NCI-H748 treated with DMSO at 0.1 percent for 48 hours (cell line): Measurements from ENCODE around the gene ETNK2.
A peak's percentile ranks its signal among the peaks of the same experiment; 100 is the strongest.

Source experiments
- DNase-seq: peaks from one replicate; lab custom pipeline; 2025; lab: John Stamatoyannopoulos, UW

ETNK2 gene

DNA sequence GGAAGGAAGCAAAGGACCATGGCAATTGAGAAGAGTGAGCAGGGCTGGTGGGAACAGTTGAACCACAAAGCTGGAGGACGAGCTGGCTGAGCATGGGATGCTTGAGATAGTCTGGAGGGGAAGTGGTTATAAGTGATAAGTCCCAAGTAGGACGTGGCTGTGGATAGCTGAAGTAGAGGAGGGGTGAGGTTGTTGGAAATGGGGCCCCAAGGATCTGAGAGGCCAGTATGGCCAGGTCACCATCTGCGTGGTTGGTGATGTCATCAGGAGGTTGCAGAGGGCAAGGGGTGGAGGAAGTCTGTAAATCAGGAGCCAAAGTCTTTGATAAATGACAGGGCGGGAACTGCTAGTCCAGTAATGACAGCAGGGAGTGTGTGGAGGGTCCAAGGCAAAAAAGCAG is 25.3 kb upstream of the ETNK2 start:
- DNase-seq, result no peak

DNA sequence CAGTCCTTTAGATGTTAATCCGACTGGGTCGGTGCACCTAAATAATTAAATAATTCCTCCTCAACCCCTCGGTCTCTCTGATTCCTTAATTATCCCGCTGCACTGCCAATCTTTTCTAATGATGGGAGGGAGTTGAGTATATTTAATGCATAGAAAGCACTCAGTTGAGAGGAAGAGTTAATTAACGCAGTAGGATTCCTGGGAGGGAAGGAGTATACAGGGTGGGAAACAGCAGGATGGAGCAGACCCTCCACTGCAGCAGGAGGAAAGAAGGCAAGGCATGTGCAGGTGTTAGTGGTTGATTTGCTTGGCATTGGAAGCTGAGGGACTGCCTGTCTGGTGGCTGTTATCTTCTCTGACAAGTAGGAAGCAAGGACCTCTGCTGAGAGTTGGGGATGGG is 24.2 kb upstream of the ETNK2 start:
- no peak for DNase-seq

DNA sequence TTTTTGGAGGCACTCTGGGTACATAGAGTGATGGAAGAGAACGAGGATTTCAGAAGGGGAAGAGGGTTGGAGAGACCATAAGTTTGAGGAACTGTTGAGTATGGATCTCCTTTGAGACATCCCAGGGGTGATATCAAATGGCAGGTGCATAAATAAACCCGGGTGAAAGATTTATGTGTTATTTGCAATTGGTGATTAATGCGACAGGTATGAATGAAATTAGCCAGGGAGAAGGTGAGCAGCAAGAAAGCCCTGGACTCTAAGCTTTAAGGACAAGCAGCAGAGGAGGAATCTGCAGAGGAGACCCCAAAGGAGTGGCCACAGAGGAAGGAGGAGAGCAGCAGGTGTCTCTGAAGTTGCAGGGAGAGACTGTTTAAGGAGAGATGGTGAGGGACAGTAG is 23.1 kb upstream of the ETNK2 start:
- no peak for DNase-seq

DNA sequence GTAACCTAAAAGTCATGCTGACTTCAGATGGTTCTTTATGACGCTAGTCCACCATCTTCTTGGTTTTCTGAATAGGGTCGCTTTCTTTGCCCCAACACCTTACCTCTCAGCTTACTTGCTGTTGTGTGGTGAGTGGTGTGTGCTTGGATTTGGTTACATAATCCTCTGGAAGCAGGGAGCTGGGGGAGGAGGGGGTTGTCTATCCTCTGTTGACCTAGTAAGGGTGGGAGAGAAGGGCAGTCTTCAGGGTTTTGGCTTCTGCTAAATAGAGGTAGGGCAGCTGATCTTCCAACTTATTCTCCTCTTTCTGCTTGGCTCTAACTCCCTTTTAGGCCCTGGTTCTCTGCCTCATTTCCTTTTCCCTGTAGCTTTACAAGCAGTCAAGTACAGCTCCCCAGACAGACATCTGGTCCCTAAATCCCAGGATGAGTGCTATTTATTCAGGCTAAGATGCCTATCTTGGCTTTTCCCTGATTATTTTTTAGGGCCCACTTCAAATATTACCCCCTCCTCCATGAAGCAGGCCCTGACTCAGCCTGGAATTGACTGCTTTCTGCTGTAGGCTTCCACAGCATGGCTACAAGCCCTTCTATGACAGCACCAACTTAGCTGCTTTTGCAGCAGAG is 20.7 kb upstream of the ETNK2 start:
- no peak for DNase-seq

DNA sequence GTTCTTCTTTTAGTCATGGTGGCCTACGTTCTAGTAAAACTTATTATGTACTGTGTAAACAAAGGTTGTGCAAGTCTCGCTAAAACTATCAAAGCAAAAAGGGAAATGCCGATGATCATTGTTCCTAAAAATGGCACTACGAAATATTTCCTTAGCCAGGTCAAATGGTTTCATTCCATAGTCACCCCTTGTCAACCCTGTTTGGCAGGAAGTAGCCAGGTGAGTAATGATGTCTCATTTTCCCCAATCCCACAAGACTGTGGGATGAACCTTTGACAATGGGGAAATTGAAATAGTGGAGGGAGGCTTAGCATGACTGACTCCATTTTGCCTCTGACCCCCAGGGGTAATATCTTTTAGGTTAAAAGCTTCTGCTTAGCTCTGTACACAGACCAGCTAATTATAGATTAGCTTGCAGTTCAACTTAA is 19.9 kb upstream of the ETNK2 start:
- no peak for DNase-seq

DNA sequence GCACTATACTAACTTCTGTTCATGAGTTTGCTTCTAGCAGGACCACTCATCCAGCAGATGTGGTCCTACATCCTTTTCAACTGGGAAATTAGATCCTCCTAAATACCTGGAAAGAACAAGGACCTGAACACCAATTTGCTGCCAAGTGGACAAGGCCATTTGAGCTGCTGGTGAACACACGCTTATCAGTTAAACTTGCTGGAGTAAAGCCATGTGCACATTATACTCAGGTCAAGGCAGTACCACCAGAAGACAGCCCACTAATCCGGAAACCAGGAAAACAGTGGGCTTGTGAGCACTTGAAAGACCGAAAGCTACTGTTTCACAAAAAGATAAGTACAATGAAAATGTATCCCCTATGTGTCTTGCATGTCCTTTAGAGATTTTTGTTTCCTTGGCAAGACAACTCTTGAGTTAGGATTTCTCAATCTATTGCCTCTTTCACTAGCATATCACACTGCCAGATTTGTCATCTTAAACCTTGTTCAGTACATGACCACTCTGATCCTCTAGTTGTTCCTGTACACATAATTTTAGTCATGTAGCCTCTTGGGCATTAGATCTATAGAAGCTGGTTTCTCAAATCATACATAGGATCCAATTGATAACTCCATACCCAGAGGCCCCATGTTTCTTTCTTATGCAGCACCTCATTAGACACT is 18.8 kb upstream of the ETNK2 start:
- no peak for DNase-seq

DNA sequence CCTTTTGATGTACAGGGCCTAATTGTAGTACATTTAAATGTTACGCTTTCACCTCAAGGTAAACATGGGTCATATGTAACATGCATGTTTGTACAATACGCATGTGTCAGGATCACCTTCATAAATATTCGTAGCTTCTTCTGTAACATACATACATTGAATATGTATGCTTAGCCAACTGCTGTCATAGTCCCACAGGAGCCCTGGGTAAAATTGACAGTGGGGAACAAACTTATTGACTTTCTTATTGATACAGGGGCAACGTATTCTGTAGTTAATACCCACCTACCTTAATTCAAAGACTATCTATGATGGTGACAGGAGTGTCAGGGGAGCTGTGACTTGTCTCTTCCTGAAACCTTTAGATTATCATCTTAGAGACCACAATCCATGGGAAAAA is 18.0 kb upstream of the ETNK2 start:
- no peak for DNase-seq

DNA sequence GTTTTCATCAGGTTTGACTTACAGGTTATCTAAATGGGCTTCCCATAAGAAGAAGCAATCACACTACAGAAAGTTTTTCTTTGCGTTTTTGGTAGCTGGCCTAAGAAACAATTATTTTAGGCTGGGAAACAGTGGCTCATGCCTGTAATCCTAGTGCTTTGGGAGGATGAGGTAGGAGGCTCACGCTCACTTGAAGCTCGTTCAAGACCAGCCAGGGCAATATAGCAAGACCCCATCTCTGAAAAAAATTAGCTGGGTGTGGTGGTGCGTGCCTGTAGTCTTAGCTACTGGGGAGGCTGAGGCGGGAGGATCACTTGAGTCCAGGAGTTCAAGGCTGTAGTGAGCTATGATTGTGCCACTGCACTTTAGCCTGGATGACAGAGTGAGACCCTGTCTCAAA is 15.9 kb upstream of the ETNK2 start:
- DNase-seq, result no peak

DNA sequence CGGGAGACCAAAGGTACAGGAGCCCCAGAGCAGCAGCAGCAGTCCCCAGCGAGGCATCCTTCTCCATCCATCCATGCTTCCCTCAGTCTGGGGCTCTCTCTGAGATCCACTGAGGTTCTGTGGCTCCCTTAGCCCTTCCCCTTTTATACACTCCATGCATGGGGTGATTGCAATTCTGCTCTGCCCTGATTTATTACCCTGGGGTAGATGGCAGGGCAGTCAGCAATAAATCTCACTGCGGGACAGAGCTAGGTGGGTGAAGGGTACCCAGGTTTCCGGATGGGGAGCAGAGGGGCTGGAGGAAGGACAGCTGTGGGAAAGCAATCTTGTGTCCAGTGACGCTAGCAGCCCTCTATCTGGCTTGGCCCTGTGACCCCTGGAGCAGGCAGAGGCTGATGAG is 14.4 kb upstream of the ETNK2 start, which contains the start of gene REN:
Gene REN, minus strand, starts transcription at position 119 of the 400 bp plus-strand sequence. Its CDS starts 44 bp downstream, at position 75.
- no peak for DNase-seq

DNA sequence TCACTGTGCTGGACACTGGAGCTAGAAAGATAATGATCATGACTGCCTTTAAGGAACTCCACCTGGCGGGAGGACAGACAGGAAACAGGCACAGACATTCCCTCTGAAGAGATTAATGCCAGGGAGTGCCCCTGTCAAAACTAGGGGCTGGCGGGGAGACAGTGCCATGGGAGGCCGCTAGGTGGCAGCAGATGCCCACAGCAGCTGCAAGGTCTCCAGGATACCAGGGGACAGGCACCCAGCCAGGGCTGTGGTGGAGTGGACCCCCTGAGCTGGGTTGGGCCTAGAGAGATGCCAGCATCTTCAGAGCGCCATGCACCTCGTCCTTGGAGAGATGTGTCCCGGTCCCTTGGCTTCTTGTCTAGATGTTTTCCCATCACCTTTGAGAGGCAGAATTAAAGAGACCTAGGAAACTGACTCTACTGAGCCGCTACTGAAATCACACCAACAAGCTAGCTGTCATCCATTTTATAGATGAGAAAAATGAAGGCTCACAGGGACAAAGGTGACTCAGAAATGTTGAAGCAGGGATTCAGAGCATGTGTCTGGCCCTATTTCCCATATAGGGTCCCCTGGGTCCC is 10.7 kb upstream of the ETNK2 start:
- DNase-seq, result peak; percentile 45

DNA sequence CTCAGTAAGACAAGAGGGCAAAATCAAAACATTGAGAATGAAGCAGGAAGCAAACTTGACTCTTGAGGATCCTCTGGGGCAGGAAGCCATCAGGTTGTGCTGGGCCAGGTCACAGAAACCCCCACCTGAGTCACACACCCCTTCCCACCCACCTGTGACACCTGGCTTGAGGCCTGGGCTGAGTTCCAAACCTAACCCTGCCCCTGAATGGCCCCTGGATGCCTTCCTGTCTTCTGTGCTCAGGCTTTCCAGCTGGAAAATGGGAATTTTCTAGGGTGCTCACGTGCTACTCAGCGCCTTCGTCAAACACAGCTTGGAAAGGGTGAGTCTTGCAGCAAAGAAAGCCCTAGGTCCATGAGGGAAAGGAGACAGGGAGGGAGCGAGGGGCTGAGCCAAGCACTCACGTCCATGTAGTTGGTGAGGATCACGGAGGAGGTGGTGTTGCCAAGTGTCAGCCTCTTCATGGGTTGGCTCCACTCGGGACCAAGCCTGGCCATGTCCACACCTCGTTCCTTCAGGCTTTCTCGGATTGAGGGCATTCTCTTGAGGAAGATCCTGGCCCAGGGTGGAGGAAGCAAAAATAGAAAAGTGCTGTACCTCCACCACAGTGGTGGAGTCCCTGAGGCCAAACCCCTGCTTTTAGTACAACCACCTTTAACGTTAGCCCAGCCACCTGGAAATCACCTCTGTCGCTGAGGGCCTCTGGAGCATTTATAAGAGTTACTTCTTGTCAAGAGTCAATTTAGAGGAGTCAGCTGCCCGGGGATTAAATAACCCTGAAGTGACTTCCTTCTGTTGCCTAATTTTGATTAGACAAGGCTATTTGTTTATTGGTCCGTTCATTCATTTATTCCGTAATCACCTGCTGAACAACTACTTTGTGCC is 10.0 kb upstream of the ETNK2 start:
- no peak for DNase-seq

DNA sequence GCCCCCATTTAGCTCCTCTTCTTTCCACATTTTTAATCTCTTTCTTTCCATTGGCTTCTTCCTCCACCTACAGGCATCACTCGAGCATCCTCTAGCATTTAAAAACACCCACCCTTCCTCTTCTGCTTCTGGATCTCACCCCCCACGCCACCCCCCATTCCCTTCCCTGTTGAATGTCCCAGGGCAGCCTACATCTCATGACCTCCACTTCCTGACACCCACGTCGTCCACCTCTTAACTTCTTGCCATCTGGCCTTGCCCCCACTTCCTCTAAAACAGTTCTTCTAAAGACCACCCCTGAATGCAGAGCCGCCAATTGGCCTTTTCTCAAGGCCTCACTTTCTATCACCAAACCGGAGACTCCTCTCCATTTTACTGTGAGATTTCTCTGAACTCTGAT is 6.1 kb upstream of the ETNK2 start:
- DNase-seq, result no peak

DNA sequence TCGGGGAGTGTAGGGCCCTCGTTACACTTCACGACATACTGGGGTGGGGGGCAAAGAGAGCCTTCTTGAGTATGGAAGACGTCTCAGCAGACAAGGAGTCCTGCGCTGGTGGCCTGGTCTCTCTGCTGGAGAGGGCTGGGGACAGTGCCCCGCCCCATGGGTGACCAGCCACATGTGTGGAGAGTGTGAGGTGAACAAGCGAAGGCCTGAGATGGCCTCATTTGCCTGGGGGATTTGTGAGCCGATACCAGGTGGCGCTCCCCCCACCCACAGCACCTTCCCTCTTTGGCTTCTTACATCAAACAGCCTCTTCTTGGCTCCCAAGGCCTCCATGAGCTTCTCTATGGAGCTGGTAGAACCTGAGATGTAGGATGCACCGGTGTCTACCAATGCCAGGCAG is 4.0 kb upstream of the ETNK2 start:
- no peak for DNase-seq

DNA sequence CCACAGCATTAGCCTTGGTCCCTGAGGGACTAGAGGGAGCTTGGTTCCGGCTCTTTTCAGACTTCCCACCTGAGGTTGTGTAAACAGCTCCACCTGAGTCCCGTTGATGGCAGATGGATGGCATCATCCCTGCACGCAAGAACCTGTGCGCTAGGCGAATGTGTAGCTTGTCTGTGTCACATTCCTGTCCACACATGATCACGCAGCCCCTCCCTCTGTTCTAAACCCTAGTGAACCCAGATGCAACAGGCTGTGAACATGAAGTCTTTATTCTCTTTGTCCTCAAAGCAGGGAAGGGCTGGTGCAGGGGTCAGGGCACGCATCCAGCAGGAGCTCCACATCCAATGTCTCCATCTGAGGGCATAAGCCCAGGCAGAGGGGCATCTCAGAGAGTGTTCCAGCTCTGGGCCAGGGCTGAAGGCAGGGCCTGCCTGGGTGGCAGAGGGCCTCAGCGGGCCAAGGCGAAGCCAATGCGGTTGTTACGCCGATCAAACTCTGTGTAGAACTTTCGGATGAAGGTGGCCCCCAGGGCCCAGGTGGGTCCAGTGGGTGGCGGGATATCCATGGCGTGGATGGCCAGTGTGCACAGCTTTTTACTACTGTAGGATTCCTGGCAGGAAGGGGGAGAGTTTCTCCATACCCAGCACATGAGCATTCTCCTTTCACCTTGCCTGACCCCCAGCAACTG is 2.9 kb upstream of the ETNK2 start:
- no peak for DNase-seq

DNA sequence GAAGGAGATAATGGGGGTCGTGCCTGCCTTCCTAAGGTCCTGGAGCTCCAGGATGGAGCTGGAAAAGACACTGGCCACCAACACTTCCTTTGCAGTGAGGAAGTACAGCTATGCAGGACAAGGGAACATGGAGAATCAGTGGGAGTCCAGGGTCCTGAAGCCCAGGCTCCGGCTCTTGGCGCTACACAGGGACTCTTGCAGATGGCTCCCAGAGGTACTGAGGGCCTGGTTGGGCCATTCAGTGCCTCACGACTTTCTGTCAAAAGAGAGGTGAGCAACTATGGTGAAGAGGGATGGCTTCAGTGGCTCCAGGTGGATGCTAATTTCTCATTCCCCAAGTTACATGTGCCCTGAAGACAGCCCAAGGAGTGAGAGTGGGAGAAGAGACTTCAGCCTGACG is 1.8 kb upstream of the ETNK2 start:
- no peak for DNase-seq

DNA sequence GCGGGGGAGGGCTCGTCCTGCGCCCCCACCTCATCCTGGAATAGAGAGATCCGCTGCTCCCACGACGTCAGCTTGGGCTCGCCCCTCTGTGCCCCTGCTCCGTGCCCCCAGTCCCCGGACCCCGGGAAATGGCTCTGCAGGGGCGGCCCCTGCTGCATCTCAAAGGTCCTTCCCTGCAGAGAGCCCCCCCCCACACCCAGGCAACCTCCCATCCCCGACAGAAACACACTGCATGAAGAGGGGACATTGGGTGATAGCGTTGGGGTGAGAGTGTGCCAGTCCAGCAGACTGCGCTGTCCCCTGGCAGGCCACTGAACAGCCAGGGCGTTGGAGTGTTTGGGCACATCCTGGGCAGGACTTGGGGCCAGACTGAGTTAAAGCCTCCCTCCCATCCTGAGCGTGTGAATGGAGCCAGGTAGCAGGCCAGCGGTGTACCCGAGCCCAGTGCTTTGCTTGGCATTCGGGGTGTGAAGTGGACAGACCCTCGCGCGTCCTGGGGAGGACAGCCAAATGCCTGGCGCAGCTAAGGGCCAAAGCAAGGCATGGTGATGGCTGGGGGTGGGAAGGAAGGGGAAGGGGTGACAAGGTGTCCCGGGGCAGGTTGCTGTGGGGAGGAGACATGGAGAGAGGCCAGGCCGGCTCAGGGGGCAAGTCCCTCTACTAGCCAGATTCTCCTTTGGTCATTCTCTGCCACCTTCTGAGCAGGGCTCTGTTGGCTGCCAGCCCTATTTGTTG is 633 bp upstream of the ETNK2 start:
- DNase-seq, result no peak

DNA sequence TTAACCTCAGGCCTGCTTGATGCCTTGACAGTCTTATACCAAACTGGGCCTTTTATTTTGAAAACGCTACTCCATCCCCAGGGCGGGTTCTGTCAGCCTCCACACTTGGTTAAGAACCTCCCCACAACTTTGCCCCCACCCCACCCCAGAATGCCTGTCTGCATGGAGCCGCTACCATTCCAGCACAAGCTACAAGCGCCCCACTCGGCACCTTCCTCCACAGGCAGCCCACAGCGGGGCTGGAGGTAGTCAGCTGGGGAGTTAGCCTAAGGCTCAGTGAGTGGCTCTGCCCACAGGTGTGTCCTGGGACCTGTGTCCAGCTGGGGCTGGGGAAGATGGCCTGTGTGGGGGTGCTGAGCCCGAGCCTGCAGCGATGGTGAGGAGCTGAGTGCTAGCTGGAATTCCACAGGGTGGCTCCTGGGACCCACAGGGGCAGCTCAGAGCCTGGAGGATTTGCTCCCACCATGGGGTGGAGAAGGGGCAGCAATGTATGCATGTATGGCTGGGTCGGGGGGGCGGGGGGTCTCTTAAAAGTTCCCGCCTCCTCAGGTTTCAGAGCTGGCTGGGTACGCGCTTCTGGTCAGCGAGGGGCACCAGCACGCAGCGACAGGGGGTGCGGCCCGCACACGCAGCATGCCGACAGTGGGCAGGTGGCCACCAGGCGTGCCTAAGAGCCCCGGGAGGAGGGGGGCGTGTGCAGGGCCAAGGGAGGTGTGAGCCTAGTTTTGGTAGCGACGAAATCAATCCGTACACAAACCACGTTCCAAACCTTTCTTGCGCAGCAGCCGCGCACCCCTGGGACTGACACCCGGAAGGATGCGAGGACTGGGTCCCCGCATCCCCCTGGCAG is 917 bp downstream of the ETNK2 start:
- DNase-seq, result no peak

DNA sequence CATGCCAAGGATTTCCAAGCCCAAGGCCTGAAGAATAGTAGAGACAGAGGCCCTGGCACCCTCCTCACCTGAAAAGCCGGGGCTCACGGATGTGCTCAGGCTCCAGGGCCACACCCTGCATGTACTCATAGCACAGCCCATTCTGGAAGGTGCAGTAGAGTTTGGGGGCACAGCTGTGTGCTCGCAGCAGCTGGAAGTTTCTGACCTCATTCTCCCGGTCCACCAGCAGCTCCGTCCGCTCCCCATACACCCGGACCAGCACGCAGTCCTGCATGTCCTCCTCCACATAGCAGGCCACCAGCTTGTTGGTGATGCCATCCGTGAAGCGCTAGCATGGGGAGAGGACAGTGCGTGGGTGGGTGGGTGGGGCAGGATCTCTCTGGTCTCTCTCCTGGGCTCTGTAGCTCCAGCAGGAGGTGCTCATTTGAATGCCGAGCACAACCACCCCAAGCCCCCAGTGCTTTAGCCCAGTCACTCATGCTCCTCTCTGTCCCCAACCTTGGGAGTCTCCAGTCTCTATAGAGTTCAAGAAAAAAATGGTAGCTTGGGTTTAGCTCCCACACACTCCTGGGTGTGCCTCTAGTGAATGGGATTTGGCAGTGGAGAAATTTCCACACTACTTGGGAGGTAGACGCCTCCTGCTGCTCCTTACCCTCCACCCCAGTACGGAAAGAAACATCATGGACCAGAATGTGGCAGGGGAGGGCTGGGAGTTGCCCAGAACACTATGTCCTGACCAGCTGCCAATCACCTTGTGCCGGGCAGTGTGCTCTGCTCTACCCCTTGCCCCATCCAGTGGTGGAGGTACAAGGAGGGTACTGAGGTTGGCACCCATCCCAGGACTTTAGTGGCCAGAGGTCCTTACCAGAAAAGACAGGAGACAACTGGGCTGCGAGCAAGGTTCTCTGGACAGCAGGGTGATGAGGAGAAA is 1.9 kb downstream of the ETNK2 start:
- no peak for DNase-seq

DNA sequence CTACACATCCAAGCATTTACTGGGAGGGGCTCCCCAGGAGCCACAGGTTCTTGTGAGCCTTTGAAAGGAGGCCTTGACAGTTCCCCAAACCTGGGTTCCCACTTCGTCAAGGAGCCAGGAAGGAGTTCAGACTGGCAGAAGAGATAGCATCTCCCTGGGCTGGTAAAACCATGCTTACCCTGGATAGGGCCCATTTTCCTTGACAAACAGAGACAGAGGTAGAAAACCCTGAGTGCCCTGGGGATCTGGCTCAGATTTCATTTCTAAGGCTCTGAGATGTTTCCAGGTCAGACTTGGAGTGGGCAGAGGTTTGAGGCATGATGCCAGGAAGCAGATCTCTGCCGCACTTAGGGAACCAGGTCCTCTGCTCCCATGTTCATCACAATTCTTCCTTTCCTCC is 2.7 kb downstream of the ETNK2 start:
- DNase-seq, result no peak
